HCT116 (cell line): ENCODE data around the gene SLBP. TPM values are rescaled to one million over a fixed set of nuclear protein-coding genes. Genes with fewer than 3 reads are reported as not detected.

ENCODE experiments used
- ATAC-seq: fragments of 200-7000 bp; cut with Tn5 transposase; 2 replicates; pipeline ENCODE4 v1.9.1; 2020; ENCODE audit warnings: mild to moderate bottlenecking, moderate library complexity
- BruUV-seq: library from RNA; stranded (reverse); fragments of 400-500 nt; replicated peaks from 2 replicates; lab custom pipeline; 2021; lab: Mats Ljungman, UMichigan
- CTCF ChIA-PET: fragments of 300-600 bp; sonication (Branson Sonifier 250); formaldehyde crosslinking; loops from one replicate; lab custom pipeline; 2021; ENCODE audit warnings: antibody characterized with exemption; lab: Charles Lee
- POLR2A ChIA-PET: fragments of 300-600, 350-600 bp; sonication (Branson Sonifier 250); formaldehyde crosslinking; loops from one replicate; lab custom pipeline; 2021; ENCODE audit warnings: antibody characterized with exemption; lab: Charles Lee
- RAD21 ChIA-PET, 2 experiments: fragments of 300-600 bp; sonication (Branson Sonifier 250); formaldehyde crosslinking; loops; one replicate each; lab custom pipeline; 2023; ENCODE audit warnings: low total read pairs in 2 of 2; ENCODE audit not compliant: uncharacterized antibody in 2 of 2, unreplicated experiment in 2 of 2, low non-redundant PET in 1 of 2; lab: Charles Lee
- DNase-seq: peaks from one replicate; pipeline ENCODE4 v3.0.0-alpha.2; 2010; ENCODE audit warnings: low read depth, low spot score
- H2AFZ ChIP-seq: fragments of 200-600 bp; shearing (Covaris generic), sonication (generic); 2 replicates; pipeline ENCODE4 v1.6.1; 2017; ENCODE audit warnings: low read depth, mixed run types, mixed read lengths, antibody characterized with exemption, low read length; ENCODE audit not compliant: poor library complexity, severe bottlenecking
- H3K27ac ChIP-seq: 2 replicates; pipeline ENCODE4 v1.5.1; 2012; ENCODE audit warnings: low read depth, low read length
- H3K27me3 ChIP-seq: fragments of 200-600 bp; sonication (generic); 2 replicates; pipeline ENCODE4 v1.6.1; 2016; ENCODE audit warnings: mixed run types, low read length, mixed read lengths; ENCODE audit not compliant: insufficient read depth
- H3K36me3 ChIP-seq, 2 experiments: fragments of 200-500 bp in 1 of 2; fragments of 200-600 bp in 1 of 2; sonication (Bioruptor generic) in 1 of 2; sonication (generic) in 1 of 2; 2 replicates each; pipeline versions ENCODE4 v1.5.1 to v1.6.1; 2014 to 2016; ENCODE audit warnings: low read length in 2 of 2, inconsistent platforms in 1 of 2, mixed read lengths in 1 of 2, mixed run types in 1 of 2; ENCODE audit not compliant: insufficient read depth in 2 of 2, control insufficient read depth in 1 of 2
- H3K4me1 ChIP-seq, 2 experiments: fragments of 200-600 bp in 1 of 2; sonication (generic) in 1 of 2; 2 replicates each; pipeline versions ENCODE4 v1.5.1 to v1.6.1; 2012 to 2017; ENCODE audit warnings: low read length in 2 of 2, inconsistent platforms in 1 of 2, mild to moderate bottlenecking in 1 of 2, mixed read lengths in 1 of 2, mixed run types in 1 of 2, moderate library complexity in 1 of 2; ENCODE audit not compliant: insufficient read depth in 2 of 2, control insufficient read depth in 1 of 2
- H3K4me2 ChIP-seq: fragments of 200-600 bp; sonication (generic); 2 replicates; pipeline ENCODE4 v1.6.1; 2017; ENCODE audit warnings: mixed run types, low read length, mixed read lengths
- H3K4me3 ChIP-seq, 2 experiments: fragments of 200-600 bp in 1 of 2; sonication (generic) in 1 of 2; replicated peaks in 1 of 2; 2 replicates each; pipeline ENCODE4 v1.5.1; 2011 to 2016; ENCODE audit warnings: low read length in 2 of 2, control low read depth in 1 of 2, low read depth in 1 of 2, mild to moderate bottlenecking in 1 of 2, mixed read lengths in 1 of 2, mixed run types in 1 of 2
- H3K79me2 ChIP-seq: fragments of 200-600 bp; sonication (generic); 2 replicates; pipeline ENCODE4 v1.6.1; 2017; ENCODE audit warnings: mild to moderate bottlenecking, mixed run types, low read length, moderate library complexity, mixed read lengths; ENCODE audit not compliant: insufficient read depth
- H3K9ac ChIP-seq: fragments of 200-600 bp; sonication (generic); 2 replicates; pipeline ENCODE4 v1.6.1; 2016; ENCODE audit warnings: low read length, mixed read lengths
- H3K9me2 ChIP-seq: fragments of 200-600 bp; sonication (generic), shearing (Covaris generic); 2 replicates; pipeline ENCODE4 v1.6.1; 2017; ENCODE audit warnings: mixed run types, mild to moderate bottlenecking, moderate library complexity; ENCODE audit not compliant: insufficient read depth
- H3K9me3 ChIP-seq, 2 experiments: fragments of 200-500 bp in 1 of 2; fragments of 200-600 bp in 1 of 2; sonication (Bioruptor generic) in 1 of 2; sonication (generic) in 1 of 2; 2 replicates each; pipeline ENCODE4 v1.6.1; 2014 to 2017; ENCODE audit warnings: low read length in 2 of 2, mixed read lengths in 2 of 2, inconsistent platforms in 1 of 2, low read depth in 1 of 2, mild to moderate bottlenecking in 1 of 2, mixed run types in 1 of 2, moderate library complexity in 1 of 2; ENCODE audit not compliant: control insufficient read depth in 1 of 2, insufficient read depth in 1 of 2
- H4K20me1 ChIP-seq: fragments of 200-600 bp; sonication (generic), shearing (Covaris generic); 2 replicates; pipeline ENCODE4 v1.6.1; 2017; ENCODE audit warnings: mixed run types, mild to moderate bottlenecking, moderate library complexity; ENCODE audit not compliant: insufficient read depth
- CEBPB ChIP-seq: IDR thresholded peaks from 2 replicates; pipeline ENCODE4 v1.6.1; 2012; ENCODE audit warnings: low read depth
- ELF1 ChIP-seq: IDR thresholded peaks from 2 replicates; pipeline ENCODE4 v1.6.1; 2012; ENCODE audit warnings: low read depth, borderline replicate concordance
- FOSL1 ChIP-seq: IDR thresholded peaks from 2 replicates; pipeline ENCODE4 v1.6.1; 2012; ENCODE audit warnings: low read depth
- POLR2A ChIP-seq: IDR thresholded peaks from 2 replicates; pipeline ENCODE4 v1.7.0; 2011; ENCODE audit warnings: borderline replicate concordance; ENCODE audit not compliant: insufficient read depth, insufficient read length; ENCODE audit errors: extremely low read depth
- POLR2AphosphoS5 ChIP-seq: IDR thresholded peaks from 2 replicates; pipeline ENCODE4 v1.6.1; 2011; ENCODE audit warnings: mild to moderate bottlenecking, low read depth, low read length, moderate library complexity
- RAD21 ChIP-seq: IDR thresholded peaks from 2 replicates; pipeline ENCODE4 v1.6.1; 2012; ENCODE audit warnings: low read depth, mild to moderate bottlenecking
- SRF ChIP-seq: IDR thresholded peaks from 2 replicates; pipeline ENCODE4 v1.6.1; 2012; ENCODE audit warnings: low read depth
- YY1 ChIP-seq: IDR thresholded peaks from 2 replicates; pipeline ENCODE4 v1.6.1; 2011; ENCODE audit warnings: low read length, low read depth, moderate library complexity, mild to moderate bottlenecking; ENCODE audit not compliant: insufficient replicate concordance; ENCODE audit errors: extremely low read depth
- ZNF274 ChIP-seq: fragments of 200-500 bp; sonication (Bioruptor generic); IDR thresholded peaks from 2 replicates; pipeline ENCODE4 v1.6.1; 2014; ENCODE audit warnings: mild to moderate bottlenecking, low read depth, low read length, inconsistent platforms
- intact Hi-C: fragments of 100-400 bp; cut with micrococcal nuclease; formaldehyde crosslinking; loops from 2 replicates; pipeline ENCODE4 v1.10.0; 2022
- total RNA-seq: library from RNA; stranded (reverse); gene quantifications from one replicate; pipeline ENCODE4 v1.2.1, GENCODE V29; 2021; ENCODE audit not compliant: unreplicated experiment
- TF ChIP-seq, protein P1 (sequence below): IDR thresholded peaks from 2 replicates; pipeline ENCODE4 v1.6.1; 2012
- TF ChIP-seq, protein P2 (sequence below): IDR thresholded peaks from 2 replicates; pipeline ENCODE4 v1.6.1; 2011; ENCODE audit warnings: mild to moderate bottlenecking, low read length, moderate library complexity; ENCODE audit not compliant: insufficient replicate concordance; ENCODE audit errors: extremely low read depth
- TF ChIP-seq, protein P3 (sequence below): IDR thresholded peaks from 2 replicates; pipeline ENCODE4 v1.6.1; 2012; ENCODE audit warnings: low read depth
- TF ChIP-seq, protein P4 (sequence below), 3 experiments: fragments of 200-600 bp in 1 of 3; sonication (generic) in 1 of 3; IDR thresholded peaks in 2 of 3; conservative IDR thresholded peaks in 1 of 3; 2 replicates each; pipeline ENCODE4 v1.5.1; 2012 to 2017; ENCODE audit warnings: low read depth in 2 of 3, low read length in 2 of 3, antibody characterized with exemption in 1 of 3, borderline replicate concordance in 1 of 3, control low read depth in 1 of 3, mild to moderate bottlenecking in 1 of 3, mixed read lengths in 1 of 3, mixed run types in 1 of 3, moderate library complexity in 1 of 3; ENCODE audit not compliant: insufficient read depth in 1 of 3

The SLBP gene
- total RNA-seq, 1 experiment from 2014 or later, result 101 TPM

DNA sequence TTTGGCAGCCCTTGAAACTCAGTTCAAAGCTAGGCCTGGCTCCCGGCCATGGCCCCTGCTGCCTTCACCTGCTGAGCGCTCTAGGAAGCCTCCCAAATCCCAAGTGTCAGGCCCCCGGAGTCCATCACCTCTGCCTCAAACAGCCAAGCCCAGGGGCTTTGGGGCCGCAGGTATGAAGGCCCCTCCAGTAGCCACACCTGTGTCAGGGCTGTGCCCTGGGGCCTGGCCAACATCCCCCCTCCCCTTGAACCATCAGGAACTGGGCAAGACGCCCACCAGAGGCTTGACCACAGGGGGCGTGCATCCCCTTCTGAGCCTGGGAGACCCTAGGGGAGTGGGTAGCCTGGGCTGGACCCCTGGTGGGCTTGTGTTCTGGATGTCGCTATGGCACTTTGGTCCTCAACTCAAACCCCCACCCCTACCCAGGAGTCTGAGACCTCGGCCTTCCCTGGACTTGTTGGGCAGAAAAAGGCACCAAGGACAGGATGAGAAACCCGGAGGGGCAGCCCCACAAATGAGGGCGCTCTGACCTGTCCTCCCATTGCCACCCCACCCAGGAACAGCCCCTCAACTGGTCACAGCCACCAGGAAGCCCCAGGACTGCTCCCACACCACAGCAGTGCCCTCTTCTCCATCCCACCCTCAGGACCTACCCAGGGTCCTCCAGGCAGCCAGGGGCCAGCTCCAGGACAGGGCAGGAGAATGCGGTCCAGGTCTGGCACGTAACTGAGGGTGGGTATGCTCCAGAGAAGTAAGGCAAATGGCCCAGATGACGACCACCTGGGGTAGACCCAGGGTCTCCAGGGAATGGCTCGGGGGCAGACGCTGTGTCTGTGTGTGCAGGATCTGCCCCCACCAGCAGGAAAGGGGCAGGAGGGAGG is 4.2 kb upstream of the SLBP start:
- TF ChIP-seq YY1 (no peak), POLR2AphosphoS5 (no peak), CEBPB (no peak), POLR2A (no peak), FOSL1 (no peak), ZNF274 (no peak), SRF (no peak), ELF1 (no peak), RAD21 (no peak)
- TF ChIP-seq, protein P1, sequence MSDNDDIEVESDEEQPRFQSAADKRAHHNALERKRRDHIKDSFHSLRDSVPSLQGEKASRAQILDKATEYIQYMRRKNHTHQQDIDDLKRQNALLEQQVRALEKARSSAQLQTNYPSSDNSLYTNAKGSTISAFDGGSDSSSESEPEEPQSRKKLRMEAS, result no peak
- TF ChIP-seq, protein P2, sequence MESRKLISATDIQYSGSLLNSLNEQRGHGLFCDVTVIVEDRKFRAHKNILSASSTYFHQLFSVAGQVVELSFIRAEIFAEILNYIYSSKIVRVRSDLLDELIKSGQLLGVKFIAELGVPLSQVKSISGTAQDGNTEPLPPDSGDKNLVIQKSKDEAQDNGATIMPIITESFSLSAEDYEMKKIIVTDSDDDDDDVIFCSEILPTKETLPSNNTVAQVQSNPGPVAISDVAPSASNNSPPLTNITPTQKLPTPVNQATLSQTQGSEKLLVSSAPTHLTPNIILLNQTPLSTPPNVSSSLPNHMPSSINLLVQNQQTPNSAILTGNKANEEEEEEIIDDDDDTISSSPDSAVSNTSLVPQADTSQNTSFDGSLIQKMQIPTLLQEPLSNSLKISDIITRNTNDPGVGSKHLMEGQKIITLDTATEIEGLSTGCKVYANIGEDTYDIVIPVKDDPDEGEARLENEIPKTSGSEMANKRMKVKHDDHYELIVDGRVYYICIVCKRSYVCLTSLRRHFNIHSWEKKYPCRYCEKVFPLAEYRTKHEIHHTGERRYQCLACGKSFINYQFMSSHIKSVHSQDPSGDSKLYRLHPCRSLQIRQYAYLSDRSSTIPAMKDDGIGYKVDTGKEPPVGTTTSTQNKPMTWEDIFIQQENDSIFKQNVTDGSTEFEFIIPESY, result no peak
- TF ChIP-seq, protein P3, sequence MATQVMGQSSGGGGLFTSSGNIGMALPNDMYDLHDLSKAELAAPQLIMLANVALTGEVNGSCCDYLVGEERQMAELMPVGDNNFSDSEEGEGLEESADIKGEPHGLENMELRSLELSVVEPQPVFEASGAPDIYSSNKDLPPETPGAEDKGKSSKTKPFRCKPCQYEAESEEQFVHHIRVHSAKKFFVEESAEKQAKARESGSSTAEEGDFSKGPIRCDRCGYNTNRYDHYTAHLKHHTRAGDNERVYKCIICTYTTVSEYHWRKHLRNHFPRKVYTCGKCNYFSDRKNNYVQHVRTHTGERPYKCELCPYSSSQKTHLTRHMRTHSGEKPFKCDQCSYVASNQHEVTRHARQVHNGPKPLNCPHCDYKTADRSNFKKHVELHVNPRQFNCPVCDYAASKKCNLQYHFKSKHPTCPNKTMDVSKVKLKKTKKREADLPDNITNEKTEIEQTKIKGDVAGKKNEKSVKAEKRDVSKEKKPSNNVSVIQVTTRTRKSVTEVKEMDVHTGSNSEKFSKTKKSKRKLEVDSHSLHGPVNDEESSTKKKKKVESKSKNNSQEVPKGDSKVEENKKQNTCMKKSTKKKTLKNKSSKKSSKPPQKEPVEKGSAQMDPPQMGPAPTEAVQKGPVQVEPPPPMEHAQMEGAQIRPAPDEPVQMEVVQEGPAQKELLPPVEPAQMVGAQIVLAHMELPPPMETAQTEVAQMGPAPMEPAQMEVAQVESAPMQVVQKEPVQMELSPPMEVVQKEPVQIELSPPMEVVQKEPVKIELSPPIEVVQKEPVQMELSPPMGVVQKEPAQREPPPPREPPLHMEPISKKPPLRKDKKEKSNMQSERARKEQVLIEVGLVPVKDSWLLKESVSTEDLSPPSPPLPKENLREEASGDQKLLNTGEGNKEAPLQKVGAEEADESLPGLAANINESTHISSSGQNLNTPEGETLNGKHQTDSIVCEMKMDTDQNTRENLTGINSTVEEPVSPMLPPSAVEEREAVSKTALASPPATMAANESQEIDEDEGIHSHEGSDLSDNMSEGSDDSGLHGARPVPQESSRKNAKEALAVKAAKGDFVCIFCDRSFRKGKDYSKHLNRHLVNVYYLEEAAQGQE, result no peak
- TF ChIP-seq, protein P4, sequence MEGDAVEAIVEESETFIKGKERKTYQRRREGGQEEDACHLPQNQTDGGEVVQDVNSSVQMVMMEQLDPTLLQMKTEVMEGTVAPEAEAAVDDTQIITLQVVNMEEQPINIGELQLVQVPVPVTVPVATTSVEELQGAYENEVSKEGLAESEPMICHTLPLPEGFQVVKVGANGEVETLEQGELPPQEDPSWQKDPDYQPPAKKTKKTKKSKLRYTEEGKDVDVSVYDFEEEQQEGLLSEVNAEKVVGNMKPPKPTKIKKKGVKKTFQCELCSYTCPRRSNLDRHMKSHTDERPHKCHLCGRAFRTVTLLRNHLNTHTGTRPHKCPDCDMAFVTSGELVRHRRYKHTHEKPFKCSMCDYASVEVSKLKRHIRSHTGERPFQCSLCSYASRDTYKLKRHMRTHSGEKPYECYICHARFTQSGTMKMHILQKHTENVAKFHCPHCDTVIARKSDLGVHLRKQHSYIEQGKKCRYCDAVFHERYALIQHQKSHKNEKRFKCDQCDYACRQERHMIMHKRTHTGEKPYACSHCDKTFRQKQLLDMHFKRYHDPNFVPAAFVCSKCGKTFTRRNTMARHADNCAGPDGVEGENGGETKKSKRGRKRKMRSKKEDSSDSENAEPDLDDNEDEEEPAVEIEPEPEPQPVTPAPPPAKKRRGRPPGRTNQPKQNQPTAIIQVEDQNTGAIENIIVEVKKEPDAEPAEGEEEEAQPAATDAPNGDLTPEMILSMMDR (IDR thresholded peaks at IDR 0.05 in 2 of 3, conservative IDR thresholded peaks at IDR 0.05 in 1 of 3; ENCODE audit: borderline replicate concordance in 1 of 3, insufficient read depth in 1 of 3, low read depth in 2 of 3, low read length in 2 of 3), result no peak

More for the DNA sequence above, 4.2 kb upstream of the SLBP start:
- H3K36me3 ChIP-seq, result no peaks in the 10 kb centered on the region; a peak in 1 of 4 replicates
- intact Hi-C loops, result no loop called here
- H3K27ac ChIP-seq, result peak overlapping the region; percentile 14; the same call in 1 of the 2 replicates
- peaks cover 78% of the 10 kb centered on the region for H3K79me2 ChIP-seq
- H3K4me1 ChIP-seq, result peaks cover 5 to 28% of the 10 kb centered on the region in 2 experiments; a peak in 3 of 4 replicates
- H3K9ac ChIP-seq, result no peak overlapping the region
- ChIA-PET RAD21 (no interaction called here), POLR2A (no interaction called here), CTCF (no interaction called here)
- no peaks in the 10 kb centered on the region for H3K27me3 ChIP-seq
- no peak overlapping the region for H3K4me3 ChIP-seq
- DNase-seq (no peak), ATAC-seq (no peak)
- peaks cover 7% of the 10 kb centered on the region; the same call in 1 of the 2 replicates for H4K20me1 ChIP-seq
- no peaks in the 10 kb centered on the region for H3K9me2 ChIP-seq
- no peaks in the 10 kb centered on the region for H3K9me3 ChIP-seq
- H3K4me2 ChIP-seq, result no peak overlapping the region
- H2AFZ ChIP-seq, result no peak overlapping the region
- BruUV-seq, result no TSS peak
